NB4 (cell line): Measurements from ENCODE around the gene BCL7A.

Source experiments
- DNase-seq: peaks from one replicate; pipeline ENCODE4 v3.0.0; 2010; ENCODE audit warnings: low read depth
- H3K4me3 ChIP-seq: one replicate; pipeline ENCODE4 v1.5.1; 2011; ENCODE audit warnings: mild to moderate bottlenecking, low read depth, low read length, moderate library complexity
- MYC ChIP-seq: IDR thresholded peaks from 2 replicates; pipeline ENCODE4 v1.6.1; 2011; ENCODE audit warnings: low read depth, low read length
- POLR2A ChIP-seq: IDR thresholded peaks from 2 replicates; pipeline ENCODE4 v1.6.1; 2011; ENCODE audit warnings: mild to moderate bottlenecking; ENCODE audit not compliant: insufficient read length; ENCODE audit errors: extremely low read depth
- TF ChIP-seq, protein P1 (sequence below): IDR thresholded peaks from 2 replicates; pipeline ENCODE4 v1.6.1; 2011; ENCODE audit warnings: low read depth, low read length
- TF ChIP-seq, protein P2 (sequence below): IDR thresholded peaks from one replicate; pipeline ENCODE4 v1.5.1; 2012; ENCODE audit warnings: low read depth, low read length

The BCL7A gene

DNA sequence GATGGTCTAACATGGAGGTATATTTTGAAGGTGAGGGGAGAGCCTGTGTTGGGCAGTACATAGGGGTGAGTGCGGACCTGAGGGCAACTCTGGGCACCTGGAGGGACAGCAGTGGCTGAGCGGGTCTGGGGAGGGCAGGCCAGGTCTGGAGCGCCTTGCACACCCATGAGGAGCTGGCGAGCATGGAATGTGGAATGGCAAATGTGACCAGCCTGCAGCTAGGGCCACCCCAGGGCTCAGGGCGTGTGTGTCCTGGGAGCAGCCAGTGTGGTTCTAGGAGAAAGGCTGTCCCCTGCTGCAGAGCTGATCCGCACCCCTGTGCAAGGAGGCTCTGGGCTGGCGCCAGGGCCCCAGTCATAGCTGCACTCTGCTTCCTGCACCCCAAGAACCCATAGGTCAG is 24.5 kb downstream of the BCL7A start:
- TF ChIP-seq, protein P1, sequence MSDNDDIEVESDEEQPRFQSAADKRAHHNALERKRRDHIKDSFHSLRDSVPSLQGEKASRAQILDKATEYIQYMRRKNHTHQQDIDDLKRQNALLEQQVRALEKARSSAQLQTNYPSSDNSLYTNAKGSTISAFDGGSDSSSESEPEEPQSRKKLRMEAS, result no peak
- TF ChIP-seq MYC (no peak), POLR2A (no peak)
- TF ChIP-seq, protein P2, sequence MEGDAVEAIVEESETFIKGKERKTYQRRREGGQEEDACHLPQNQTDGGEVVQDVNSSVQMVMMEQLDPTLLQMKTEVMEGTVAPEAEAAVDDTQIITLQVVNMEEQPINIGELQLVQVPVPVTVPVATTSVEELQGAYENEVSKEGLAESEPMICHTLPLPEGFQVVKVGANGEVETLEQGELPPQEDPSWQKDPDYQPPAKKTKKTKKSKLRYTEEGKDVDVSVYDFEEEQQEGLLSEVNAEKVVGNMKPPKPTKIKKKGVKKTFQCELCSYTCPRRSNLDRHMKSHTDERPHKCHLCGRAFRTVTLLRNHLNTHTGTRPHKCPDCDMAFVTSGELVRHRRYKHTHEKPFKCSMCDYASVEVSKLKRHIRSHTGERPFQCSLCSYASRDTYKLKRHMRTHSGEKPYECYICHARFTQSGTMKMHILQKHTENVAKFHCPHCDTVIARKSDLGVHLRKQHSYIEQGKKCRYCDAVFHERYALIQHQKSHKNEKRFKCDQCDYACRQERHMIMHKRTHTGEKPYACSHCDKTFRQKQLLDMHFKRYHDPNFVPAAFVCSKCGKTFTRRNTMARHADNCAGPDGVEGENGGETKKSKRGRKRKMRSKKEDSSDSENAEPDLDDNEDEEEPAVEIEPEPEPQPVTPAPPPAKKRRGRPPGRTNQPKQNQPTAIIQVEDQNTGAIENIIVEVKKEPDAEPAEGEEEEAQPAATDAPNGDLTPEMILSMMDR, result no peak
- DNase-seq, result no peak
- H3K4me3 ChIP-seq, result no peak overlapping the region

DNA sequence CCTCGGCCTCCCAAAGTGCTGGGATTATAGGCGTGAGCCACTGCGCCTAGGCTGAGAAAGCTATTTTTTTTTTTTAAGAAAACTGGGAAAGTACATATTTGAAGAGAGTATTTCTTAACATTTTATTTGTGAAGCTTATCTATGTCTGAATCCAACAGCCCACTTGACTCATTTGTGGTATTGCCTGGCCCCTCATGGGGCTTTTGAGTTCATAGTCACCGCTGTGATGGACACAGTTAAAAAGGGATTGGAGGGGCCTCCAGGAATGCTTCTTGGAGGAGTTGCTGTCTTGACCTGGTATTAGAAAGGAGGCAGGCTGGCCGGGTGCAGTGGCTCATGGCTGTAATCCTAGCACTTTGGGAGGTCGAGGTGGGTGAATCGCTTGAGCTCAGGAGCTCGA is 26.5 kb downstream of the BCL7A start:
- TF ChIP-seq, protein P2, result no peak
- no peak for TF ChIP-seq MYC
- TF ChIP-seq, protein P1, result no peak
- TF ChIP-seq POLR2A, result no peak
- no peak overlapping the region for H3K4me3 ChIP-seq
- DNase-seq, result peak; percentile 47

DNA sequence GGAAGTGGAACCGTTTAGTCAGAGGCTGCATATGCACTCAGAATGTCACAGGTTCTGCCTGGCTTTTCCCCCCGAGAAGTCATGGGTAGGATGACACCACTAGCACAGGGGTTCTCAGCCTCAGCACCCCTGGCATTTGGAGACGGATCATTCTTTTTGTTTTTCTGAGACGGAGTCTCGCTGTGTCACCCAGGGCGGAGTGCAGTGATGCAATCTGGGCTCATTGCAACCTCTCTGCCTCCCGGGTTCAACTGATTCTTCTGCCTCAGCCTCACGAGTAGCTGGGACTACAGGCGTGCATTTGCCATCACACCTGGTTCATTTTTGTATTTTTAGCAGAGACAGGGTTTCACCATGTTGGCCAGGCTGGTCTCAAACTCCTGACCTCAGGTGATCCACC is 28.1 kb downstream of the BCL7A start:
- TF ChIP-seq MYC (no peak), POLR2A (no peak)
- TF ChIP-seq, protein P2, result no peak
- TF ChIP-seq, protein P1, result no peak
- DNase-seq, result no peak
- H3K4me3 ChIP-seq, result no peak overlapping the region

DNA sequence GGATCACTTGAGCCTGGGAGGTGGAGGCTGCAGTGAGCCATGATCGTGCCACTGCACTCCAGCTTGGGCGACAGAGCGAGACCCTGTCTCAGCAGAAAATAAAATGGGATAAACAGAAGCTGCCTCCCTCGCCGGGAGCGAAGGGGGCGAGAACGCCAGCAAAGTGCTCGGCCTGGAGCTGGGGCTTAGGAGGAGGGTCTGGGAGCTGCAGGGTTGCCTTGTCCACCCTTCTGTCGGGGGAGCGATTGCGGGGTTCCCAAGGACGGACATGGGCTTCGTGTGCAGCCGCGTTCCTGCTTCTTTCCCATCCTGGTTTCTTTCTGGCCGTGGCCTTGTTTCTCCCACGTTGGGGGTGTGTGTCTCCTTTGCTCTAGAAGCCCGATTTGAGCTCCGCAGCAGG is 29.0 kb downstream of the BCL7A start:
- no peak for DNase-seq
- no peak for TF ChIP-seq MYC
- TF ChIP-seq, protein P2, result no peak
- TF ChIP-seq POLR2A, result no peak
- TF ChIP-seq, protein P1, result no peak
- H3K4me3 ChIP-seq, result no peak overlapping the region

DNA sequence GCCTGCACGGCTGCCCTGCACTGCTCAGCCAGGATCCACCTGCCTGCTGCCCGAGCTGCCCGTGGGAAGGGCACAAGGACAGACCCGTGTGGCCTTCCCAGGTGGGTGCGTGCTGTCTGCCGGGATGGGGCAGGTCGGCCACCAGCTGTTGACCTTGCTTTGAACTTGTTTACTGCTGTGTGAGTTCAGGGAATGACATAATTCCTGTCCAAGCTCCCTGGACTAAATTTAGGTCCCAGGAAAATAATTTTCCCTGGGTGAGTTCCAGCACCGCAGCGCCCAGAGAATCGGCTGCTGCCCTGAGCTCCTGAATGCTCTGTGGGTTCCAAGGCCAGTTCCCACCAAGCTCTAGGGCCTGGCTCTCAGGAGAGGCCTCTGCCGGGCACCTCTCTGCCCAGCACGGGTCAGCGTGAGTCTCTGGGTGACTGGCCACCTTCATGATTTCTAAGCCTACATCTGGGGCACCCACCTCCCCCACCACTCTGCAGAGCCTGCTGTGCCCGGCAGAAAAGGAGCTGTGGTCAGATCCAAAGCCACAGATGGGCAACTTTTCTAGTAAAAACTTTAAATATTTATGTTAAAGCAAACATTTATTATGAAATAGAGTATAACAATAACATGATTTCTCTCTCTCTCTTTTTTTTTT is 29.7 kb downstream of the BCL7A start:
- no peak overlapping the region for H3K4me3 ChIP-seq
- TF ChIP-seq, protein P2, result no peak
- TF ChIP-seq POLR2A, result no peak
- TF ChIP-seq, protein P1, result no peak
- TF ChIP-seq MYC, result no peak
- DNase-seq, result no peak
